CD4-positive, alpha-beta T cell treated with Interleukin-6 at 100 ng/mL for 8 hours (primary cell): ENCODE results near the gene RPL5.
A peak's percentile ranks its signal among the peaks of the same experiment; 100 is the strongest.
"Not testable (repeated sequence)": the region's sequence is repeated elsewhere in the genome, so short reads cannot be mapped to it uniquely, and the experiment has no call there.

ENCODE experiments used
- DNase-seq: peaks from one replicate; pipeline ENCODE4 v3.0.0-alpha.2; 2020; ENCODE audit warnings: mixed read lengths, low spot score

The RPL5 gene

GRCh38 chr1:92831762-92832536 lies at the start of gene RPL5:
RPL5 (plus strand) TSS chr1:92832040; CDS start chr1:92832115, 75 bp downstream.
- peak; percentile 96 for DNase-seq

- not testable (repeated sequence) for DNase-seq
Measured at GRCh38 chr1:92783550-92783949, 48.3 kb upstream of the RPL5 start.

- peak; percentile 16 for DNase-seq
Measured at GRCh38 chr1:92784021-92784638, 47.7 kb upstream of the RPL5 start.

GRCh38 chr1:92784639-92785500 lies 47.0 kb upstream of the RPL5 start, which contains the start of gene EVI5:
EVI5 (minus strand) TSS chr1:92785108; CDS start chr1:92736546, 48,562 bp downstream.
- peak; percentile 41 for DNase-seq

GRCh38 chr1:92786111-92786901 lies 45.5 kb upstream of the RPL5 start:
- no peak for DNase-seq

- no peak for DNase-seq
Measured at GRCh38 chr1:92790081-92790480, 41.8 kb upstream of the RPL5 start.

GRCh38 chr1:92790867-92791266 lies 41.0 kb upstream of the RPL5 start:
- no peak for DNase-seq

- no peak for DNase-seq
Measured at GRCh38 chr1:92791487-92792066, 40.3 kb upstream of the RPL5 start.

- DNase-seq, result no peak
Measured at GRCh38 chr1:92792340-92792782, 39.5 kb upstream of the RPL5 start.

- DNase-seq, result no peak
Measured at GRCh38 chr1:92795166-92795565, 36.7 kb upstream of the RPL5 start.

GRCh38 chr1:92797297-92797696 lies 34.5 kb upstream of the RPL5 start:
- DNase-seq, result no peak

- no peak for DNase-seq
Measured at GRCh38 chr1:92797961-92798360, 33.9 kb upstream of the RPL5 start.

GRCh38 chr1:92803140-92803887 lies 28.5 kb upstream of the RPL5 start:
- no peak for DNase-seq

GRCh38 chr1:92804721-92805201 lies 27.1 kb upstream of the RPL5 start:
- no peak for DNase-seq

GRCh38 chr1:92805216-92805615 lies 26.6 kb upstream of the RPL5 start:
- no peak for DNase-seq

- DNase-seq, result no peak
Measured at GRCh38 chr1:92808381-92808780, 23.5 kb upstream of the RPL5 start.

- no peak for DNase-seq
Measured at GRCh38 chr1:92816732-92817131, 15.1 kb upstream of the RPL5 start.

GRCh38 chr1:92817137-92817697 lies 14.6 kb upstream of the RPL5 start:
- no peak for DNase-seq

GRCh38 chr1:92817986-92818764 lies 13.7 kb upstream of the RPL5 start:
- DNase-seq, result no peak
